ENCODE results near the gene R3HDM4.

Gene R3HDM4

DNA sequence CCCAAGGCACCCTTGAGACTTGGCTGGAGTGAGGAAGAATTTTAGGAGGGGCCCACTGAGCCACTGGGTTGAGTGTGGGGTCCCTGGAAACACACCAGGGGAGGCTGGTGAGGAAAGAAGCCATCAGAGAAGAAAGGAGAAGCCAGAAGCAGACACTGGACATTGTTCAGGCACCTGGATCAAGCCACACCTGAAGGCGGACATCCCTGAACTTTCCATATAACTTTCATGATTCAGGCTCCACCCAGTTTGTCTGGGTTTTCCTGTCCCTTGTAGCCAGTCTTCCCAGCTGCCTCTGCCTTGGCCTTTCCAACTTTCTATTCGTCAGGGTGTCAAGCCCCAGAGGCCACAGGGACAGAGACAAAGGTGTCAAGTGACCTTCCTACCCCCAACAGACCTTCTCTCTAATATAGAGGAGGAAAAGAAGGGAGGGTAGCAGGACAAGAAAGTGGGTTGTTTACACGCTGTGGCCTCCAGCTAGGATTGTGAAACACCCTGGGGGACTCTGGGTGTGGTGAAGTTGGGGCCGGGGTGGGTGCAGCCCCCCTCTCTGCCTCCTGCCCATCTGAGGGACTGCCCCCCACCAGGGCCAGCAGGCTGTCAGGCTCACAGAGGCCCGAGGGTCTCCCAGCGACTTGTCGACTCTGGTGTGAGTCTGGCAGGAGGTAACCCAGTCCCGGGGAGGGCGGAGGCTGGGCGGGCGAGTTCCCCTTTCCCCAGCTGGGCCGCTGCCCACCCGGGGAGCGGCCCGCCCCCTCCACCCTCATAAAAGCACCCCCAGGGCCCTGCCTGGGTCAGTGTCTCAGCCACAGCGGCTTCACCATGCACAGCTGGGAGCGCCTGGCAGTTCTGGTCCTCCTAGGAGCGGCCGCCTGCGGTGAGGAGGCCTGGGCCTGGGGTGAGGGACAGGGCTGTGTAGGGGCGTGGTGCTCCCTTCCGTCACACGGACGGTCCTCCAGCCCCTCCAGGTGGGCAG lies 53.9 kb downstream of the R3HDM4 start, which contains the start of gene CFD:
Gene CFD (plus strand): TSS at position 797 of the 976 bp plus-strand sequence. CDS start 26 bp downstream, at position 823.
- TF ChIP-seq, protein P1, sequence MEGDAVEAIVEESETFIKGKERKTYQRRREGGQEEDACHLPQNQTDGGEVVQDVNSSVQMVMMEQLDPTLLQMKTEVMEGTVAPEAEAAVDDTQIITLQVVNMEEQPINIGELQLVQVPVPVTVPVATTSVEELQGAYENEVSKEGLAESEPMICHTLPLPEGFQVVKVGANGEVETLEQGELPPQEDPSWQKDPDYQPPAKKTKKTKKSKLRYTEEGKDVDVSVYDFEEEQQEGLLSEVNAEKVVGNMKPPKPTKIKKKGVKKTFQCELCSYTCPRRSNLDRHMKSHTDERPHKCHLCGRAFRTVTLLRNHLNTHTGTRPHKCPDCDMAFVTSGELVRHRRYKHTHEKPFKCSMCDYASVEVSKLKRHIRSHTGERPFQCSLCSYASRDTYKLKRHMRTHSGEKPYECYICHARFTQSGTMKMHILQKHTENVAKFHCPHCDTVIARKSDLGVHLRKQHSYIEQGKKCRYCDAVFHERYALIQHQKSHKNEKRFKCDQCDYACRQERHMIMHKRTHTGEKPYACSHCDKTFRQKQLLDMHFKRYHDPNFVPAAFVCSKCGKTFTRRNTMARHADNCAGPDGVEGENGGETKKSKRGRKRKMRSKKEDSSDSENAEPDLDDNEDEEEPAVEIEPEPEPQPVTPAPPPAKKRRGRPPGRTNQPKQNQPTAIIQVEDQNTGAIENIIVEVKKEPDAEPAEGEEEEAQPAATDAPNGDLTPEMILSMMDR (IDR thresholded peaks at IDR 0.05): no peak

DNA sequence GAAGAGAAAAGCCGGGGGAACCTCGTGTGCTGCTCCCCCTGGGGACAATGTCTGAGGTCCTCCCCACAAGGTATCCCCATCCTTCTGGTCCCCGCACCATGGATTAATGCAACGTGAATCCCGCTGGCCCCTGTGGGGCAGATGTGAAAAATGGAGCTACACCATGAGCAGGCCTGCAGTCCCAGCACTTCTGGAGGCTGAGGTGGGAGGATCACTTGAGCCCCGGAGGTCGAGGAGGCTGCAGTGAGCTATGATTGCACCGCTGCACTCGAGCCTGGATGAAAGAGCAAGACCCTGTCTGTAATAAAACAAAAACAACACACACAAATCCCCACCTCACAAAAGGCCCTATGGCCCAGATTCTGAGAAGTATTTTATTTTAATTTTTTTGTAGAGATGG lies 54.7 kb downstream of the R3HDM4 start:
- TF ChIP-seq, protein P1 (IDR thresholded peaks at IDR 0.05): no peak

DNA sequence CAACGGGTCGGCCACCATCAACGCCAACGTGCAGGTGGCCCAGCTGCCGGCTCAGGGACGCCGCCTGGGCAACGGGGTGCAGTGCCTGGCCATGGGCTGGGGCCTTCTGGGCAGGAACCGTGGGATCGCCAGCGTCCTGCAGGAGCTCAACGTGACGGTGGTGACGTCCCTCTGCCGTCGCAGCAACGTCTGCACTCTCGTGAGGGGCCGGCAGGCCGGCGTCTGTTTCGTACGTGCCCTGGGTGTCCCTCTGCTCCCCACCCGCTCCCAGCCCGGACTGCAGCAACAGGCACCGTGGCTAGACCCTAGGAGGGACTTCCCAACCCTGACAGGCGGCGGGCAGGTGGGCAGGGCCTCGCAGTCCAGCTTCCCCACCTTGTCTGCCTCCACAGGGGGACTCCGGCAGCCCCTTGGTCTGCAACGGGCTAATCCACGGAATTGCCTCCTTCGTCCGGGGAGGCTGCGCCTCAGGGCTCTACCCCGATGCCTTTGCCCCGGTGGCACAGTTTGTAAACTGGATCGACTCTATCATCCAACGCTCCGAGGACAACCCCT lies 57.4 kb downstream of the R3HDM4 start:
- TF ChIP-seq, protein P1 (IDR thresholded peaks at IDR 0.05): no peak

DNA sequence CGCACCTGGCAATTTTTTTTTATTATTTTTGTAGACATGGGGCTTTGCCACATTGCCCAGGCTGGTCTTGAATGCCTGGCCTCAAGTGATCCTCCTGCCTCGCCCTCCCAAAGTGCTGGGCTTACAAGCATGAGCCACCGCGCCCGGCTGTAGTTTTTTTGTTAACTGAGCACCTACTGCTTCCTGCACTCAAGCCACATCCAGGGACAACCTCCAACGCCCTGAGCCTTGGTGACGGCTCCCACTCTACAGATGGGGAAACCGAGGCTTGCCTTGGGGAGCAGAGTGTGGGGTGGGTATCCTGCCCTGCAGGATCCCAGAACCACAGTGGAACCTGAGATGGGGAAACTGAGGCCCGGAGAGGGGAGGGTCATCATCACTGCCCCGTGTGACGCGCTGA lies 57.9 kb downstream of the R3HDM4 start:
- TF ChIP-seq, protein P1 (IDR thresholded peaks at IDR 0.05): no peak

DNA sequence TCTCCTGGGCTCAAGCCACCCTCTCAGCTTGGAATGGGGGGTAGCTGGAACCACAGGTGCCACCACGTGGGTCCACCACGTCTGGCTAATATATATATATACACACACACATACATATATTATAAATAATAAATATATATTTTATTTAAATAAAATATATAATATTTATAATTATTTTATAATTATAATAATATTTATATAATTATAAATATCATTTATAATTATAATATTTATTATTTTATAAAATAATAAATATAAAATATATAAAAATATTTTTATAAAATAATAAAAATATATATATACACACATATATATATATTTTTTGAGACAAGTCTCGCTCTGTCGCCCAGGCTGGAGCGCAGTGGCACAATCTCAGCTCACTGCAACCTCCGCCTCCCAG lies 58.5 kb downstream of the R3HDM4 start:
- TF ChIP-seq, protein P1 (IDR thresholded peaks at IDR 0.05): no peak

DNA sequence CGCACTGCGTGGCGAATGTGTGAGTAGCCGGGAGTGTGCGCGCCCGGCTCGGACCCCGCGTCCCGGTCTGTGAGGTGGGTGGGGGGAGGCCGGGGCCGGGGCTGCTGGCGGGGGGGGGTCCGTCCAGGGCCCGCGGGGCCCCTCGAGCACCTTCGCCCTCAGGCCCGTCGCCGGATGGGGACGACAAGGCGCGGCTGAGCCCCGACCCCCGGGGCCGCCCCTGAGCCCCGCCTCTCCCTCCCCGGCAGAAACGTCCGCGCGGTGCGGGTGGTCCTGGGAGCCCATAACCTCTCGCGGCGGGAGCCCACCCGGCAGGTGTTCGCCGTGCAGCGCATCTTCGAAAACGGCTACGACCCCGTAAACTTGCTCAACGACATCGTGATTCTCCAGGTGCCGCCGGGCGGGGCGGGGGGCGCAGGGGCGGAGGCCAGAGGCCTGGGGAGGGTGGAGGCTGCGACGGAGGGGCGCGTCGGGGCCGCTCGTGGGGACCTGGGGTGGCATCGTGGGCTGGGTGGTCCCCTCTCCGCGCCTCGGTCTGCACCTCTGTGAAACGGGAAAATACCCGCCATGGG lies 59.9 kb downstream of the R3HDM4 start:
- TF ChIP-seq, protein P1 (IDR thresholded peaks at IDR 0.05): no peak

DNA sequence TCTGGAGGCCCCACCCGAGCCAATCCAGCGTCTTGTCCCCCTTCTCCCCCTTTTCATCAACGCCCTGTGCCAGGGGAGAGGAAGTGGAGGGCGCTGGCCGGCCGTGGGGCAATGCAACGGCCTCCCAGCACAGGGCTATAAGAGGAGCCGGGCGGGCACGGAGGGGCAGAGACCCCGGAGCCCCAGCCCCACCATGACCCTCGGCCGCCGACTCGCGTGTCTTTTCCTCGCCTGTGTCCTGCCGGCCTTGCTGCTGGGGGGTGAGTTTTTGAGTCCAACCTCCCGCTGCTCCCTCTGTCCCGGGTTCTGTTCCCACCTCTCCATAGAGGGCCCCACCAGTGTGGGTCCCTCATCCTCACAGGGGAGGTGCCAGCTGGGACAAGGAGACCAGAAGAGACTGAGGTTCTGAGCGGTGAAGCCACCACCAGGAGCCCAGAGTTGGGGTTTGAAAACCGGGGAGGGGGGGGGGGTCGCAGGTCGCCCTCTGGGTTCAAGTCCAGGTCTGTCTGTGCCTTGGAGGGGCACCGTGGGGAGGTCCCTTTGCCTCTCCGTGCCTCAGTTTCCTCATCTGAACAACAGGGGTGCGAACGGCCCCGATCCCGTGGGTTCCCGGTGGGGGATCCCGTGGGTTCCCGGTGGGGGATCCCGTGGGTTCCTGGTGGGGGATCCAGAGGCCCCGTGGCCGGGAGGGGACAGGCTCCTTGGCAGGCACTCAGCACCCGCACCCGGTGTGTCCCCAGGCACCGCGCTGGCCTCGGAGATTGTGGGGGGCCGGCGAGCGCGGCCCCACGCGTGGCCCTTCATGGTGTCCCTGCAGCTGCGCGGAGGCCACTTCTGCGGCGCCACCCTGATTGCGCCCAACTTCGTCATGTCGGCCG lies 60.6 kb downstream of the R3HDM4 start, which contains the start of gene ELANE:
Gene ELANE (plus strand): TSS at position 168 of the 878 bp plus-strand sequence. CDS start 26 bp downstream, at position 194.
- TF ChIP-seq, protein P1 (IDR thresholded peaks at IDR 0.05): no peak
